ENCODE measurements around the gene ACSL1.

DNA sequence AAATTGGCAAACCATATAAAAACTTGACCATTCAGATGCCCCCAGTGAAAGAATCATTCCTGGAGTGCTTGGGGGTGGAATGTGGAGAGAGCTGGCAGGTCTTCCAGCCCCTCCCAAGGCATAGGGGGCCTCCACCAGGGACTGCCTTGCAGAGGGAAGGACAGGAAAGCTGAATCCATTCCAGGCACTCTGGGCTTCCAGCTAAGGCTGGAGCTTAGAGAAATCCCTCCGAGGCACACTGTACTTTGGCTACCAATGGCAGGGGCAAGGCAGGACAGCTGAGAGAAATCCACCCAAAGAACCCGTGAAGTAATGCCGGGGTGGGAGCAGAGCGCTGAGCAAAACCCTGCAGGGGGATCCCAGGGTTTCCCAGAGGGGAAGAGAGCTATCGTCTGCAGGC lies 95.8 kb downstream of the ACSL1 start:
- TF ChIP-seq EZH2 (IDR thresholded peaks at IDR 0.05; ENCODE audit: insufficient read depth, poor library complexity, severe bottlenecking) (no peak), EZH2phosphoT487 (IDR thresholded peaks at IDR 0.05; ENCODE audit: insufficient read depth, low read depth) (no peak)
